ENCODE results near the gene PTPN1.

PTPN1 gene

DNA sequence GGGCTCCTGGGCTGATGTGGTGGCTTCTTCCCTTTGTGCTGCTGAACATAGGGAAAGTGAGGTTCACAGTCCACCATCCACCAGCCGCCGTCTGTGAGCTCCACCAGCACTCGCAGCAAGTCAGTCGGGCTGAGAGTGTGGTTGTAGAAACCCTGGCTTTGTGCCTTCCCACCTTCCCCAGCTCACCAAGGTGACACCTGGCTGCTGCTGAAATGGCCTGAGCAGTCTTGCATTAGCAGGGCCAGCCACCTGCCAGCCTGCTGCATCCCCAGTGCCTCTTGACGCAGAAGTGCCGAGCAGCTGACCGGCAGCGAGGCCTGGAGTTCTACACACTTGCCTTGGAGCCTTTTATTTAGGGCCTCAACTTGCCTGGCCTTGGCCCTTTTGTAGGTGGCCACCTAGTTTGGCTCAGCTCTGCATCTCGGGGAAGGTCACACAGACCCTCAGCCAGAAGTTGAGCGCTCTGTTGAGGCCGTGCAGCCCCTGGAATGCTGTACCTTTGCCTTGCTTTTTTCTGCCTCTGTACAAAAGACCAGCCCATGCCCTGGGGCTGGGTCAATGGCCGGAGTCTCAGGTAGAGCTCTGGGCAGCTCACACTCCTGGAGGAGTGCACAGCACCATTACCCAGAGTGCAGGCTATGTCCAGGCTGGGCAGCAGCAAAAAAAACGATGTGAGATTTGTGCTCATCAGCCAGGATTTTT lies 76.5 kb downstream of the PTPN1 start:
- Histone ChIP-seq H2AFZ (ENCODE audit: low read length) (no peak overlapping the region), H3K27ac (replicated peaks; ENCODE audit: low read length) (no peak overlapping the region), H2AK5ac (ENCODE audit: low read depth, low read length) (no peak overlapping the region), H3K79me1 (ENCODE audit: low read depth, low read length) (no peaks in the 10 kb centered on the region), H2BK5ac (ENCODE audit: low read length) (no peak overlapping the region), H3K4me1 (ENCODE audit: control insufficient read depth in 2 of 2, insufficient read depth in 1 of 2, low read depth in 1 of 2, low read length in 2 of 2) (peaks cover 0 to 3% of the 10 kb centered on the region in 2 donors), H2BK12ac (ENCODE audit: low read length) (no peak overlapping the region), H3K23ac (ENCODE audit: low read depth, low read length, poor library complexity) (peak overlapping the region; percentile 68), H3K18ac (ENCODE audit: low read length) (no peak overlapping the region), H3K9me3 (replicated peaks in 1 of 2; ENCODE audit: control insufficient read depth in 2 of 2, insufficient read depth in 1 of 2, low read depth in 1 of 2, low read length in 2 of 2) (no peaks in the 10 kb centered on the region), H4K91ac (ENCODE audit: low read depth, low read length, poor library complexity) (no peak overlapping the region), H3K4me2 (ENCODE audit: insufficient read depth, low read length, poor library complexity, severe bottlenecking) (no peak overlapping the region), H3K27me3 (ENCODE audit: control insufficient read depth in 3 of 3, insufficient read depth in 3 of 3, low read depth in 1 of 3, low read length in 3 of 3) (no peaks in the 10 kb centered on the region), H3K4me3 (ENCODE audit: low read length in 2 of 2) (peak overlapping the region in 1 of 2 donors; percentile 58), H4K8ac (ENCODE audit: low read depth, low read length) (no peak overlapping the region), H3K14ac (ENCODE audit: low read length) (no peak overlapping the region), H3K4ac (ENCODE audit: low read length) (no peak overlapping the region), H3K36me3 (replicated peaks in 1 of 2; ENCODE audit: control insufficient read depth in 2 of 2, insufficient read depth in 2 of 2, low read length in 2 of 2) (peaks cover 15 to 71% of the 10 kb centered on the region in 2 donors), H2BK15ac (ENCODE audit: low read length) (no peak overlapping the region), H3K9ac (ENCODE audit: low read depth, low read length, poor library complexity) (peak overlapping the region; percentile 60), H2BK120ac (ENCODE audit: low read depth, low read length) (no peak overlapping the region)
- no peak for DNase-seq (ENCODE audit: low spot score)
- WGBS, 2 donors (ENCODE audit: extremely low coverage in 2 of 2, insufficient read length in 2 of 2, insufficient replicate concordance in 1 of 2), result no CpG with 5 or more reads among the region's 13 CpGs

DNA sequence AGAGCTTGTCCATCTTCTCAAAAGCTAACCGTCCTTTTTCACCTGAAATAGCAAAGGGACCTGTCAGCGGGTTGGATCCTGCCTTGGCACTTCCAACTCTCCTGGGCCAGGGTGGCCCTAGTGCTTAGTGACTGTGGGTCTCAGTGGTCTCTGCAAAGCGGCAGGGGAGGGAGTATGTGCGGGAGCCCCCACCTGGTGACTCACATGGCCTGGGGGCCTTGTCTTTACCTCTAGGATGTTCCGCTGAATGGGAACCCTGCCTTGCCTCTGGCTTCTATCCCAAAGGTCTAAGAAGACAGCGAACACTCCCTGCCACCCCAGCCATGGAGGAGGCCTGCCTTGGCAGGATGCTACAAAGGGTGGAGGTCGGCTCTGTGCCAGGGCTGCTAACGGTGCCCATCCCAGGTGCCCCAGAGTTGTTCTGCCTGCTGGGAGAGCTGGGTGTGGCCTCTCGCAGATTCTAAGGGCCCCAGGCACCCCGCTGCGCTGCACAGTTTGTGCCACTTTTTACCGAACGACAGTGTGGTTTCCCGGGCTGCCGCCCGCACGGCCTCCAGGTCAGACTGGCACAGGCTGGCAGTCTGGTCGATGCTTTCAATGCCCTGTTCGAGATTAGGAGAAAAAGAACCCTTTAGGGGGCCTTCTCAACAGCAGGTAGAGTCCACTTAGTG lies 77.2 kb downstream of the PTPN1 start:
- Histone ChIP-seq H3K27ac (replicated peaks; ENCODE audit: low read length) (no peak overlapping the region), H3K4me2 (ENCODE audit: insufficient read depth, low read length, poor library complexity, severe bottlenecking) (no peak overlapping the region), H3K36me3 (replicated peaks in 1 of 2; ENCODE audit: control insufficient read depth in 2 of 2, insufficient read depth in 2 of 2, low read length in 2 of 2) (peaks cover 12 to 63% of the 10 kb centered on the region in 2 donors), H3K27me3 (ENCODE audit: control insufficient read depth in 3 of 3, insufficient read depth in 3 of 3, low read depth in 1 of 3, low read length in 3 of 3) (no peaks in the 10 kb centered on the region), H3K4ac (ENCODE audit: low read length) (no peak overlapping the region), H2BK5ac (ENCODE audit: low read length) (no peak overlapping the region), H3K79me1 (ENCODE audit: low read depth, low read length) (no peaks in the 10 kb centered on the region), H2BK120ac (ENCODE audit: low read depth, low read length) (no peak overlapping the region), H3K9ac (ENCODE audit: low read depth, low read length, poor library complexity) (no peak overlapping the region), H3K23ac (ENCODE audit: low read depth, low read length, poor library complexity) (peak overlapping the region; percentile 8), H3K9me3 (replicated peaks in 1 of 2; ENCODE audit: control insufficient read depth in 2 of 2, insufficient read depth in 1 of 2, low read depth in 1 of 2, low read length in 2 of 2) (no peaks in the 10 kb centered on the region), H3K14ac (ENCODE audit: low read length) (no peak overlapping the region), H4K91ac (ENCODE audit: low read depth, low read length, poor library complexity) (no peak overlapping the region), H2BK12ac (ENCODE audit: low read length) (peak overlapping the region; percentile 65), H4K8ac (ENCODE audit: low read depth, low read length) (no peak overlapping the region), H2BK15ac (ENCODE audit: low read length) (no peak overlapping the region), H2AK5ac (ENCODE audit: low read depth, low read length) (no peak overlapping the region), H3K4me1 (ENCODE audit: control insufficient read depth in 2 of 2, insufficient read depth in 1 of 2, low read depth in 1 of 2, low read length in 2 of 2) (no peaks in the 10 kb centered on the region), H3K4me3 (ENCODE audit: low read length in 2 of 2) (no peak overlapping the region), H3K18ac (ENCODE audit: low read length) (no peak overlapping the region), H2AFZ (ENCODE audit: low read length) (no peak overlapping the region)
- WGBS, 2 donors (ENCODE audit: extremely low coverage in 2 of 2, insufficient read length in 2 of 2, insufficient replicate concordance in 1 of 2), result no CpG with 5 or more reads among the region's 19 CpGs
- no peak for DNase-seq (ENCODE audit: low spot score)

DNA sequence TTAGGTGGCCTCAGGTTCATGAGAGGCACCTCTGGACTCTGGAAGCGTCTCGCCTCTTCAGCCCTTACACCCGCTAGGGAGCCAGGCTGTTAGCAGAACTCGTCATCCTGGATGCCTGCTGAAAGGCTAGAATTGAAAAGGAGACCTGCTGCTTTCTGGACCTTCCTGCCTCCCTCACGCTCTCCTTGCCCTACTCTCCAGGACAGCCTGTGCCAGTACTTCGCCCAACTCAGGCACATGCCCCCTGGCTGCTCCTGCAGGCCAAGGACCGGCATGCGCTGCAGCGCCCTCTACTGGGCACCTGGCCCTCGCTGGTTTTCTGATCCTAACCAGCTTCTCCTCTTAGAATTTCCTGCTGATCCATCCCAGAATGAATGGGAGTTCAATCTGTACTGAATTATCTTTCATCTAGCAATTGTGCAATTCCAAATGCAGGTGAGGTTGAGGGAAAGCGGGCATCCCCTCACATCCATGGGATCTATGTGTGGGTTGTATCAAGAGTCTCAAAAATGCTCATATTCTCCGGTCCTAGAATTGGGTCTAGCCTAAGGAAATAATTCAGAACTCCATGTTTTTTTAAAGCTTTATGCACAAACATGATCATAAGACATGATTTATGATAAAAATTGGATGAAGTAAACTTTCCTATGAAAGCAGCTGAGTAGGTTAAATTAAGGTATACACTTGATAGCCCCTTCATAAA lies 78.0 kb downstream of the PTPN1 start:
- Histone ChIP-seq H3K27me3 (ENCODE audit: control insufficient read depth in 3 of 3, insufficient read depth in 3 of 3, low read depth in 1 of 3, low read length in 3 of 3) (no peaks in the 10 kb centered on the region), H2BK5ac (ENCODE audit: low read length) (no peak overlapping the region), H4K91ac (ENCODE audit: low read depth, low read length, poor library complexity) (no peak overlapping the region), H2BK12ac (ENCODE audit: low read length) (no peak overlapping the region), H3K18ac (ENCODE audit: low read length) (no peak overlapping the region), H3K4ac (ENCODE audit: low read length) (no peak overlapping the region), H3K4me1 (ENCODE audit: control insufficient read depth in 2 of 2, insufficient read depth in 1 of 2, low read depth in 1 of 2, low read length in 2 of 2) (no peaks in the 10 kb centered on the region), H3K14ac (ENCODE audit: low read length) (no peak overlapping the region), H2AFZ (ENCODE audit: low read length) (no peak overlapping the region), H2BK15ac (ENCODE audit: low read length) (no peak overlapping the region), H2AK5ac (ENCODE audit: low read depth, low read length) (no peak overlapping the region), H3K27ac (replicated peaks; ENCODE audit: low read length) (no peak overlapping the region), H3K9me3 (replicated peaks in 1 of 2; ENCODE audit: control insufficient read depth in 2 of 2, insufficient read depth in 1 of 2, low read depth in 1 of 2, low read length in 2 of 2) (no peaks in the 10 kb centered on the region), H4K8ac (ENCODE audit: low read depth, low read length) (no peak overlapping the region), H3K23ac (ENCODE audit: low read depth, low read length, poor library complexity) (no peak overlapping the region), H3K4me3 (ENCODE audit: low read length in 2 of 2) (no peak overlapping the region), H3K9ac (ENCODE audit: low read depth, low read length, poor library complexity) (no peak overlapping the region), H2BK120ac (ENCODE audit: low read depth, low read length) (no peak overlapping the region), H3K36me3 (replicated peaks in 1 of 2; ENCODE audit: control insufficient read depth in 2 of 2, insufficient read depth in 2 of 2, low read length in 2 of 2) (peaks cover 11 to 56% of the 10 kb centered on the region in 2 donors), H3K79me1 (ENCODE audit: low read depth, low read length) (no peaks in the 10 kb centered on the region), H3K4me2 (ENCODE audit: insufficient read depth, low read length, poor library complexity, severe bottlenecking) (no peak overlapping the region)
- no CpG with 5 or more reads among the region's 12 CpGs for WGBS, 2 donors (ENCODE audit: extremely low coverage in 2 of 2, insufficient read length in 2 of 2, insufficient replicate concordance in 1 of 2)
- DNase-seq (ENCODE audit: low spot score), result peak; percentile 40
